A549 treated with Hydrocortisone at 1 μM for 4 hours (cell line): ENCODE results near the gene C10orf67. TPM values are rescaled to one million over a fixed set of nuclear protein-coding genes. Genes with fewer than 3 reads are reported as not detected.

Experiments
- total RNA-seq: library from RNA; stranded (reverse); fragments of 200-300 nt; extraction: Qiagen RNA extraction; gene quantifications from 5 replicates; pipeline ENCODE4 v1.2.3, GENCODE V29; 2022

C10orf67 gene
- 0.03 to 0.09 TPM (median 0.07 TPM) in 3 of 5 replicates, not detected in the others for total RNA-seq

GRCh38 chr10:23344241-23344841 is at the start of gene C10orf67:
C10orf67 (minus strand) TSS chr10:23344797; CDS start chr10:23344774, 23 bp downstream.

GRCh38 chr10:23191764-23192711 is 152.6 kb downstream of the C10orf67 start, which contains the start of gene PTF1A:
PTF1A (plus strand) TSS chr10:23192312; CDS start chr10:23192531, 219 bp downstream.

Other genes with a start within 250 kb of the C10orf67 start
- gene MSRB2, start 249.2 kb downstream of the C10orf67 start, total RNA-seq = 7.7 to 18.6 TPM (median 16.1 TPM) in 5 replicates
- gene PTF1A, start 152.5 kb downstream of the C10orf67 start, total RNA-seq = not detected in 5 replicates
- 2.9 to 3.5 TPM (median 3.2 TPM) in 5 replicates for gene OTUD1, start 94.3 kb upstream of the C10orf67 start, total RNA-seq